Measurements from ENCODE around the gene SLA2.

Gene SLA2

GRCh38 chr20:36605399-36606157 lies 40.4 kb downstream of the SLA2 start, which contains the start of gene RAB5IF:
RAB5IF (plus strand) TSS chr20:36605779; CDS start chr20:36605952, 173 bp downstream.
- peak; percentile 86 for TF ChIP-seq CTCF (IDR thresholded peaks at IDR 0.05; ENCODE audit: low read depth, low read length)
- peak within 1 kb of the TSS; percentile 90 for H3K4me3 ChIP-seq (ENCODE audit: low read depth, low read length)
- in situ Hi-C loops (cut with HindIII; ENCODE audit: low sequenced_read_pairs), result no loop called here
- peak; percentile 99 for DNase-seq (ENCODE audit: low read depth, low spot score)

- in situ Hi-C loops (cut with HindIII; ENCODE audit: low sequenced_read_pairs), result no loop called here
- no peak for TF ChIP-seq CTCF (IDR thresholded peaks at IDR 0.05; ENCODE audit: low read depth, low read length)
- DNase-seq (ENCODE audit: low read depth, low spot score), result no peak
- peak overlapping the region; percentile 22 for H3K4me3 ChIP-seq (ENCODE audit: low read depth, low read length)
These were observed 41.0 kb downstream of the SLA2 start for GRCh38 chr20:36604952-36605398.

- TF ChIP-seq CTCF (IDR thresholded peaks at IDR 0.05; ENCODE audit: low read depth, low read length), result no peak
These were observed 44.5 kb downstream of the SLA2 start for GRCh38 chr20:36601540-36601939.

GRCh38 chr20:36599912-36600345 lies 46.1 kb downstream of the SLA2 start:
- TF ChIP-seq CTCF (IDR thresholded peaks at IDR 0.05; ENCODE audit: low read depth, low read length), result no peak
- DNase-seq (ENCODE audit: low read depth, low spot score), result no peak
- in situ Hi-C loops (cut with HindIII; ENCODE audit: low sequenced_read_pairs), result no loop called here
- no peak overlapping the region for H3K4me3 ChIP-seq (ENCODE audit: low read depth, low read length)

More at GRCh38 chr20:36601540-36601939, 44.5 kb downstream of the SLA2 start:
- in situ Hi-C loops (cut with HindIII; ENCODE audit: low sequenced_read_pairs), result no loop called here
- H3K4me3 ChIP-seq (ENCODE audit: low read depth, low read length), result no peak overlapping the region
- no peak for DNase-seq (ENCODE audit: low read depth, low spot score)

- no peak overlapping the region for H3K4me3 ChIP-seq (ENCODE audit: low read depth, low read length)
- in situ Hi-C loops (cut with HindIII; ENCODE audit: low sequenced_read_pairs), result no loop called here
- no peak for DNase-seq (ENCODE audit: low read depth, low spot score)
- TF ChIP-seq CTCF (IDR thresholded peaks at IDR 0.05; ENCODE audit: low read depth, low read length), result no peak
These were observed 52.6 kb downstream of the SLA2 start for GRCh38 chr20:36593347-36593929.

GRCh38 chr20:36591854-36592641 lies 53.9 kb downstream of the SLA2 start:
- DNase-seq (ENCODE audit: low read depth, low spot score), result peak; percentile 50
- in situ Hi-C loops (cut with HindIII; ENCODE audit: low sequenced_read_pairs), result no loop called here
- peak; percentile 53 for TF ChIP-seq CTCF (IDR thresholded peaks at IDR 0.05; ENCODE audit: low read depth, low read length)
- H3K4me3 ChIP-seq (ENCODE audit: low read depth, low read length), result no peak overlapping the region

Measured in astrocyte of the spinal cord (primary cell).